Esophagus squamous epithelium (tissue), 5 donors: ENCODE results near the gene BGN. TPM values are rescaled to one million over a fixed set of nuclear protein-coding genes. Genes with fewer than 3 reads are reported as not detected.
A peak's percentile ranks its signal among the peaks of the same experiment; 100 is the strongest.

Source experiments
- DNase-seq: peaks from one replicate; lab custom pipeline; 2025; lab: John Stamatoyannopoulos, UW
- H3K27ac ChIP-seq, 4 donors: fragments of 200-600 bp; sonication (generic); one replicate each; pipeline ENCODE4 v1.5.1; 2016 to 2019; ENCODE audit warnings: mild to moderate bottlenecking in 1 of 4
- H3K27me3 ChIP-seq, 4 donors: fragments of 200-600 bp; sonication (generic); 1 replicate in 3 of 4; 2 replicates in 1 of 4; pipeline versions ENCODE4 v1.5.1 to v1.6.0; 2017 to 2021; ENCODE audit warnings: antibody characterized with exemption in 1 of 4
- H3K36me3 ChIP-seq, 3 donors: fragments of 200-600 bp; sonication (generic); one replicate each; pipeline ENCODE4 v1.5.1; 2016 to 2019
- H3K4me1 ChIP-seq, 3 donors: fragments of 200-600 bp; sonication (generic); one replicate each; pipeline ENCODE4 v1.5.1; 2017 to 2019
- H3K4me3 ChIP-seq, 4 donors: fragments of 200-600 bp; sonication (generic); 1 replicate in 3 of 4; 2 replicates in 1 of 4; pipeline ENCODE4 v1.5.1; 2016 to 2019; ENCODE audit warnings: mild to moderate bottlenecking in 2 of 4, moderate library complexity in 1 of 4
- H3K9me3 ChIP-seq, 3 donors: fragments of 200-600 bp; sonication (generic); one replicate each; pipeline ENCODE4 v1.5.1; 2016 to 2019
- POLR2A ChIP-seq, 4 donors: fragments of 450-650 bp; IDR thresholded peaks; one replicate each; pipeline ENCODE4 v1.6.1; 2017; ENCODE audit warnings: antibody characterized with exemption in 4 of 4, mild to moderate bottlenecking in 4 of 4, moderate library complexity in 3 of 4
- whole genome bisulfite sequencing, 2 donors: methylation state at CpG; one replicate each; pipeline ENCODE4 v1.1.5; 2018; 5-methylcytosine and 5-hydroxymethylcytosine counted together
- intact Hi-C: fragments of 100-400 bp; cut with DNase I; formaldehyde crosslinking; loops from one replicate; pipeline ENCODE4 v1.15.0; 2022
- total RNA-seq, 4 donors: library from RNA; depleted of rRNA; stranded (reverse); fragments of >200 nt; gene quantifications; one replicate each; pipeline ENCODE4 v1.1.0, GENCODE V29; 2016
- TF ChIP-seq, protein P1 (sequence below), 6 experiments: fragments of 450-650 bp in 4 of 6; fragments of 200-600 bp in 2 of 6; sonication (generic) in 2 of 6; IDR thresholded peaks; one replicate each; pipeline ENCODE4 v1.5.1; 2016 to 2019; ENCODE audit warnings: antibody characterized with exemption in 6 of 6, mild to moderate bottlenecking in 4 of 6, moderate library complexity in 4 of 6
- donor health status: DM: yes; HTN: yes; CAD: no.

The BGN gene
- total RNA-seq, 4 donors from 2014 or later: 6.7 to 26.7 (median 15.7) TPM

DNA sequence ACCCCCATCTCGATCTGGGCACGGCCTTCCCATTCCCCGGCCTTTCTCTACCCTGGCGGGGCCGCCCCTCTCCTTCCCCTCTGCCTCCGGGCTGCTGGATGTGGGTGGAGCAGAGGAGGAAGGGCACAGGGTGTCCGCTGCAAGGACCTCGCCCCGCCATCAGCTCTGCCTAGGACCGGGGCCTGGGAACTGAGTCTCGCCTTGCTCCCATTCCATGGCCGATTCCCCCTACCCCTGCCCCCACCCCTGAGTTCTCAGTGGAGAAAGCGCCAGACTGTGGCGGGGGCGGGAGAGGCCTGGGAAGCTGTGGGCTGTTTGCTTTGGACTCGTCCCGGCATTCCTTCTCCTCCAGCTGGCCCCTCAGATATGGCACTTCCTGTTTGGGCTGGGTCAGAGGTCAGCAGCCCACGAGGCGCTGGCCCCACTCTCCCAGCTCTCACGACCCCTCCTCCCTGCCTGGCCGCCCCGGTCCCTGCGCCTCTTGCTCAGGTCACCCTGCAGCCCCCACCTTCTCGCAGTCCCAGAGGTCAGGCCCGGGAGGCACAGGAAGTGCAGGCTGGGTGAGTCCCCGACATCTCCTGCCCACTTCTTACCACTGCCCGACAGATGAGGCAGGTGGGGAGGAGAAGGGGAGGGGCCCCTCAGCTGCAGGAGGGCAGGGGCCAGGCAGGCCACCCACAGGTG, 6.4 kb upstream of the BGN start:
- H3K9me3 ChIP-seq: no peaks in the 10 kb centered on the region
- H3K27me3 ChIP-seq: no peaks in the 10 kb centered on the region
- H3K36me3 ChIP-seq: no peaks in the 10 kb centered on the region
- H3K27ac ChIP-seq: peak overlapping the region in 2 of 4 donors; percentile 59 to 65
- WGBS, 2 donors: 20 to 54% methylated on average over 2 to 5 of the region's 27 CpGs
- TF ChIP-seq, protein P1, sequence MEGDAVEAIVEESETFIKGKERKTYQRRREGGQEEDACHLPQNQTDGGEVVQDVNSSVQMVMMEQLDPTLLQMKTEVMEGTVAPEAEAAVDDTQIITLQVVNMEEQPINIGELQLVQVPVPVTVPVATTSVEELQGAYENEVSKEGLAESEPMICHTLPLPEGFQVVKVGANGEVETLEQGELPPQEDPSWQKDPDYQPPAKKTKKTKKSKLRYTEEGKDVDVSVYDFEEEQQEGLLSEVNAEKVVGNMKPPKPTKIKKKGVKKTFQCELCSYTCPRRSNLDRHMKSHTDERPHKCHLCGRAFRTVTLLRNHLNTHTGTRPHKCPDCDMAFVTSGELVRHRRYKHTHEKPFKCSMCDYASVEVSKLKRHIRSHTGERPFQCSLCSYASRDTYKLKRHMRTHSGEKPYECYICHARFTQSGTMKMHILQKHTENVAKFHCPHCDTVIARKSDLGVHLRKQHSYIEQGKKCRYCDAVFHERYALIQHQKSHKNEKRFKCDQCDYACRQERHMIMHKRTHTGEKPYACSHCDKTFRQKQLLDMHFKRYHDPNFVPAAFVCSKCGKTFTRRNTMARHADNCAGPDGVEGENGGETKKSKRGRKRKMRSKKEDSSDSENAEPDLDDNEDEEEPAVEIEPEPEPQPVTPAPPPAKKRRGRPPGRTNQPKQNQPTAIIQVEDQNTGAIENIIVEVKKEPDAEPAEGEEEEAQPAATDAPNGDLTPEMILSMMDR (IDR thresholded peaks at IDR 0.05): no peak
- no peak for TF ChIP-seq POLR2A (IDR thresholded peaks at IDR 0.05)
- intact Hi-C loops: no loop called here
- H3K4me3 ChIP-seq: no peak overlapping the region
- no peak for DNase-seq
- H3K4me1 ChIP-seq: peaks cover 10 to 40% (median 19%) of the 10 kb centered on the region in 3 donors

DNA sequence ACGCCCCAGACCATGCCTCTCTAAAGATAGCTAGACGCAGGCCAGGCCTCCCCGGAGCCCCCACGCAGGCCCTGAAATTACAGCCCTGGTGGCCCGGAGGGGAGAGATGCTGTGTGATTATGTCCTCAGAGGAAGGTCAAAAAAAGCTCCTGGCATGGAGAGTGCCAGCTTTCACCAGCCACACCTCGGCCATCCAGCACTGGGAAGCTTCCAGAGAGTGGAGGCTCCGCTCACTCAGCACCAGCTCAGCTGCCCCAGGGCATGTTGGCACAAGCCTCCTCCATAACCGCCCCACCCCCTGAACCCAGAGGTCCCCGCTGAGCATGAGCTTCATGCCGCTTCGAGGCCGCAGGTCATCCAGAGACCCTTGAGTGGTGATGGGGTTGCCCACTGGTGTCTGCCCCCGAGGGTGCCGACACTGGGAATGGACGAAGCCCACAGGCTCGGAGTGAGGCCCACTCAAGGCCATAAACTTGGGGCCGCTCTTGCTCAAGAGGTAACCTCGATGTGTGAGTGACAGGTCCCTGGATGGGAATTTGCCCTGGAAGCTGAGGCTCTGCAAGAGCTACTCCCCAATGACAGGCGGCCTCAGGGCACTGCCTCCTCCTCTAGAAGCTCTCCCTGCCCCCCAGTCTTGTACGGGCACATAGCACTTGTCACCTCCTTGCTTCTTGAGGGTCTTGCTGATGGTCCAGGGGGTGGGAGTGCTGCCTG, 4.4 kb upstream of the BGN start:
- peaks cover 10 to 59% (median 19%) of the 10 kb centered on the region in 3 donors for H3K4me1 ChIP-seq
- H3K27ac ChIP-seq: no peak overlapping the region
- intact Hi-C loops: no loop called here
- 54% methylated on average over 3 of the region's 20 CpGs; no CpG with 5 or more reads in 1 of the 2 donors for WGBS, 2 donors
- H3K27me3 ChIP-seq: peaks cover 0 to 3% (median 0%) of the 10 kb centered on the region in 4 donors
- DNase-seq: no peak
- H3K36me3 ChIP-seq: no peaks in the 10 kb centered on the region
- no peaks in the 10 kb centered on the region for H3K9me3 ChIP-seq
- H3K4me3 ChIP-seq: no peak overlapping the region
- TF ChIP-seq POLR2A (IDR thresholded peaks at IDR 0.05): no peak
- TF ChIP-seq, protein P1 (IDR thresholded peaks at IDR 0.05): no peak

DNA sequence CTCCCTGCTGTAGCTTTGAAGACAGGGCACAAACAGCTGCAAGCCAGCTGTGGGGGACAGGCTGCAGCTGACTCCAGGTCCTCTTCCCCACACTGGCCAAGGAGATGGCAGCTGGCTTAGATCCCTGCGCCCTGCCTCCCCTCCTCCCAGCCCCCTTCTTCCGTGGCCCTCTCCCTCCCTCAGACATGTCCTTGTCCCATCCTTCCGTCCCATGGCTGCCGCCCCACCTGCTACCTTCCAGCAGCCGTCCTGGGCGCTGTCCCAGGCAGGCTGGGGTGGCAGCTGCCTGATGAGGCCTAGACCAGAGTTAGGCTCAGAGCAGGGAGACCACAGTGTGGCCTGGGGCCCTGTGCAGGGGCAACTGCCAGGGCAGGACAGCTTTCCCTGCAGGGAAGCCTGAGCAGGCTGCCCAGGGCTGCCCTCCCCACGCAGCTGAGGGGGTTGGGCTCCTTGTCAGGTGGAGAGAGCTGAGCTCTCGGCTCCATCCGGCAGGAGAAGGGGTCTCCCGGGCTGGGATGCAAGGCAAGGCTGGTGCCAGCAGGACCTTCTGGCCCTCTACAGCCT, 3.3 kb upstream of the BGN start:
- H3K4me1 ChIP-seq: peaks cover 10 to 67% (median 19%) of the 10 kb centered on the region in 3 donors
- no peaks in the 10 kb centered on the region for H3K36me3 ChIP-seq
- H3K27ac ChIP-seq: no peak overlapping the region
- TF ChIP-seq, protein P1 (IDR thresholded peaks at IDR 0.05): no peak
- no peak for TF ChIP-seq POLR2A (IDR thresholded peaks at IDR 0.05)
- H3K9me3 ChIP-seq: no peaks in the 10 kb centered on the region
- no peak overlapping the region for H3K4me3 ChIP-seq
- peaks cover 0 to 13% (median 0%) of the 10 kb centered on the region in 4 donors for H3K27me3 ChIP-seq
- DNase-seq: no peak
- WGBS, 2 donors: 51% methylated on average over 3 of the region's 10 CpGs; no CpG with 5 or more reads in 1 of the 2 donors
- intact Hi-C loops: no loop called here

DNA sequence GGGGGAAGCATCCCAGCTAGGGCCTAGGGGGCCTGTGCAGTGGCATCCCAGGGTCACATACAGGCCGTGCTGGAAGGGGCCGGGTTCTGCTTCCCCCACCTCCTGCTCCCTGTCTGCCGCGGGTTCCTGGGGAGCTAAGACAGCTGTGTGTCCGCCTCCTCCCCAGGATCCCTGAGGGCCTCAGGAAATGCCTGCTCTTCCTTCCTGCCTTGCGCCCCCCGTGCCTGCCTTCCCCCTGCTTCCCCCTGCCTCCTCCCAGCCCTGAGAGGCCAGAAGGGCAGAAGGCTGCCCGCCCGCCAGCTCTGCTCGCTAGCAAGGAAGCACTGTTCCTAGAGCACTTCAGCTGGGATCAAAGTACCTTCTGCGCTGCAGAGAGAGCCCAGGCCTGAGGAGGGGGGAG, 2.9 kb upstream of the BGN start:
- H3K36me3 ChIP-seq: no peaks in the 10 kb centered on the region
- H3K4me1 ChIP-seq: peaks cover 10 to 64% (median 19%) of the 10 kb centered on the region in 3 donors
- DNase-seq: no peak
- no peak for TF ChIP-seq POLR2A (IDR thresholded peaks at IDR 0.05)
- TF ChIP-seq, protein P1 (IDR thresholded peaks at IDR 0.05): no peak
- H3K9me3 ChIP-seq: no peaks in the 10 kb centered on the region
- intact Hi-C loops: no loop called here
- no CpG with 5 or more reads among the region's 11 CpGs for WGBS, 2 donors
- H3K4me3 ChIP-seq: no peak overlapping the region
- peaks cover 0 to 13% (median 0%) of the 10 kb centered on the region in 4 donors for H3K27me3 ChIP-seq
- no peak overlapping the region for H3K27ac ChIP-seq

DNA sequence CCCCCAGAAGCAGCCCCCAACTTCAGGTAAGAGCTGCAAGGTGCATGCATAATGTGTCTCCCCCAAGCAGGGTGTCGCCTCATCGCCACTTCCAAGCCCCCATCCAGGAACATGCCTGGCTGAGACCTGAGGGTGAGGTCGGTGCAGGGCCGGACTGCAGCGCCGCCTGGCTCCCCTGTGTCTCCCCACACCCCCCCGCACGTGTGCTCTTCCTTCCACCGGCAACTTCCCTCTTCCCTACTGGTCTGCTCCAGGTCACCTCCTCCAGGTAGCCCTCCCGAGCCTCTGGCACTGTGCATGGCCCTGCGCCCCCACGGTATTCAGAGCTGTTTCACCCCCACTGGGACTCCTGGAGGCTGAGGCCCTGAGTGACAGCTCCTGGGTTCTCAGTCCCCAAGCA, 2.2 kb upstream of the BGN start:
- no peak overlapping the region for H3K27ac ChIP-seq
- H3K4me1 ChIP-seq: peaks cover 10 to 58% (median 12%) of the 10 kb centered on the region in 3 donors
- no peak for DNase-seq
- TF ChIP-seq, protein P1 (IDR thresholded peaks at IDR 0.05): no peak
- no peak for TF ChIP-seq POLR2A (IDR thresholded peaks at IDR 0.05)
- H3K4me3 ChIP-seq: no peak overlapping the region
- peaks cover 0 to 13% (median 0%) of the 10 kb centered on the region in 4 donors for H3K27me3 ChIP-seq
- no peaks in the 10 kb centered on the region for H3K36me3 ChIP-seq
- no CpG with 5 or more reads among the region's 12 CpGs for WGBS, 2 donors
- intact Hi-C loops: no loop called here
- H3K9me3 ChIP-seq: no peaks in the 10 kb centered on the region
